LNCAP (cell line): ENCODE data around the gene FOXA3.

ENCODE experiments used
- TF ChIP-seq, protein P1 (sequence below): fragments of 450-650 bp; IDR thresholded peaks from 2 replicates; pipeline ENCODE4 v1.5.1; 2017; ENCODE audit warnings: mild to moderate bottlenecking

The FOXA3 gene

DNA sequence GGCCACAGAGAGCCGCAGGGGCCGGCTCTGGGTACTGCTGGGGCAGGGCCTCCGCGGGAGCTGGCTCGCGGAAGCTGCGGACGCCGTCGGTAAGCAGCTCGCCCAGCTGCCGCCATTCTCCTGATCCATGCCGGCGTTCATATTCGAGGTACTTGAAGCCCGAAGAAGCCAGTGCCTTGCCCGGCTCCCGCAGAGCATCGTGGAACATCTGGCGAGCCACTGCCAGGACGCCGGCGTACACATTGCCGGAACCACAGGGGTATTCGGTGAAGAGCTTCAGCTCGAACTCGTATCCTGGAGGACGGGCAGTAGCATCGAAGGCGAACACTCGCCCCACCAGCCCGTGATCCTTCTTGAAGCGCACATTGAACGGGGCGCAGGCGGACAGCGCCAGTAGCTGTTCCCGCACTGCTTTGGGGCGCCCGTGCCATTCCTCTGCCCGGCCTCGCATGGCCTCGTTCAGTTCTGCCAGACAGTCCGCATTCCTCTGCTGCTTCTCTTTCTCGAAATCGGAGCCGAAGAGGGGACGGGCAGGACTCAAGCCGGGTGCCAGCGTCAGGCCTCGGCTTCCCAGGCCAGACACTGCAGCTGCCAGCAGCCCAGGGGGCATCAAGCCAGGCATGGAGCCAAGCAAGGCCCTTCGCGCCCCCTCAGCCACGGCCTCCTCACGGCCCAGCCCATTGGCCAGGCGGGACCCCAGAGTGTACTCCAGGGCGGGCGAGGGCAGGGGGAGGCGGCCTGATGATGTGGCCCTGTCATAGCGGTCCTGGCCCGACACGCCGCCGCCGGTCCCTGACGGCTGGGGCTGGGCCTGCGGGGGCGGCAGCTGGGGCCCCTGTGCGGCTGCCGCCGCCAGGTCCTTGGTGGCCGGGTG lies 20.8 kb downstream of the FOXA3 start:
- TF ChIP-seq, protein P1, sequence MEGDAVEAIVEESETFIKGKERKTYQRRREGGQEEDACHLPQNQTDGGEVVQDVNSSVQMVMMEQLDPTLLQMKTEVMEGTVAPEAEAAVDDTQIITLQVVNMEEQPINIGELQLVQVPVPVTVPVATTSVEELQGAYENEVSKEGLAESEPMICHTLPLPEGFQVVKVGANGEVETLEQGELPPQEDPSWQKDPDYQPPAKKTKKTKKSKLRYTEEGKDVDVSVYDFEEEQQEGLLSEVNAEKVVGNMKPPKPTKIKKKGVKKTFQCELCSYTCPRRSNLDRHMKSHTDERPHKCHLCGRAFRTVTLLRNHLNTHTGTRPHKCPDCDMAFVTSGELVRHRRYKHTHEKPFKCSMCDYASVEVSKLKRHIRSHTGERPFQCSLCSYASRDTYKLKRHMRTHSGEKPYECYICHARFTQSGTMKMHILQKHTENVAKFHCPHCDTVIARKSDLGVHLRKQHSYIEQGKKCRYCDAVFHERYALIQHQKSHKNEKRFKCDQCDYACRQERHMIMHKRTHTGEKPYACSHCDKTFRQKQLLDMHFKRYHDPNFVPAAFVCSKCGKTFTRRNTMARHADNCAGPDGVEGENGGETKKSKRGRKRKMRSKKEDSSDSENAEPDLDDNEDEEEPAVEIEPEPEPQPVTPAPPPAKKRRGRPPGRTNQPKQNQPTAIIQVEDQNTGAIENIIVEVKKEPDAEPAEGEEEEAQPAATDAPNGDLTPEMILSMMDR: no peak

DNA sequence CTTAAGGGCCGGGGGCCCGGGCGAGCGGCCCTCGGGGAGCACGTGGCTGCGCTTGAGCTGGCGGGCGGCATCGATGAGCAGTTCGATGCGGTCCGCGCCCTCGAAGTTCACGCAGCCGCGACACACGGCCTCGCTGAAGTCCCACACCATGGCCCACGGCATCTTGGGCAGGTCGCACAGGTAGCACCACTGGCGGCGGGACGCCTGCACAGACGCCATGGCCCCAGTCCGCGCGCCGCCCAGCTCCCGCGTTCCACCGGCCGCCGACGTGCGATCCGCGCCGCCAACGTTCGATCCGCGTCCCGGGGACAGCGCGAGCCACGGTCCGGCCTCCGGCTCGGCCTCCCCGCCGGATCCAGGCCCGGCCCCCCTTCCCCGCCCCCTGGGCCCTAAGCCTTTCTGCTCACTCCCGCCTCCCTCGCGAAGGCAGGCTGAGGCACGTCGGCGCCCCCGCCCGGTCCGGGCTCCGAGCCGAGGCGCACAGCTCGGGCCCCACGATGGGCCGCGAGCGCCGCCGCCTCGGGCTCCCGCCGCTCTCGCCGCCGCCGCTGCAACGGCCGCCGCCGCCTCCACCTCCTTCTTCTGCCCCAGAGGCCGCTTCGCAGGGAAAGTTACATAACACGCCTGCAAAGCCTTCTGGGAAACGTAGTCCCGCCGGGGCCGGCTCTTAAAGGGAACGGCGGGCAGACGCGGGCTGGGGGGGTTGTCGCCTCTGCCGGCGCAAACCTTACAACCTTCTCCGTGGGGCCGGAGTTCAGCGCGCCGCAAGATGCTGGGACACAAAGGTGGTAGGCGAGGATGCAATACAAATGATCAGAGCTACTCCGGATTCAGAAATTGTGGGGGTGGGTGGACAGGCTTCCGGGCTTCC lies 21.7 kb downstream of the FOXA3 start, which contains the start of gene IRF2BP1:
Gene IRF2BP1 (minus strand): TSS at position 586 of the 871 bp plus-strand sequence. CDS start 367 bp downstream, at position 219.
- TF ChIP-seq, protein P1: no peak

DNA sequence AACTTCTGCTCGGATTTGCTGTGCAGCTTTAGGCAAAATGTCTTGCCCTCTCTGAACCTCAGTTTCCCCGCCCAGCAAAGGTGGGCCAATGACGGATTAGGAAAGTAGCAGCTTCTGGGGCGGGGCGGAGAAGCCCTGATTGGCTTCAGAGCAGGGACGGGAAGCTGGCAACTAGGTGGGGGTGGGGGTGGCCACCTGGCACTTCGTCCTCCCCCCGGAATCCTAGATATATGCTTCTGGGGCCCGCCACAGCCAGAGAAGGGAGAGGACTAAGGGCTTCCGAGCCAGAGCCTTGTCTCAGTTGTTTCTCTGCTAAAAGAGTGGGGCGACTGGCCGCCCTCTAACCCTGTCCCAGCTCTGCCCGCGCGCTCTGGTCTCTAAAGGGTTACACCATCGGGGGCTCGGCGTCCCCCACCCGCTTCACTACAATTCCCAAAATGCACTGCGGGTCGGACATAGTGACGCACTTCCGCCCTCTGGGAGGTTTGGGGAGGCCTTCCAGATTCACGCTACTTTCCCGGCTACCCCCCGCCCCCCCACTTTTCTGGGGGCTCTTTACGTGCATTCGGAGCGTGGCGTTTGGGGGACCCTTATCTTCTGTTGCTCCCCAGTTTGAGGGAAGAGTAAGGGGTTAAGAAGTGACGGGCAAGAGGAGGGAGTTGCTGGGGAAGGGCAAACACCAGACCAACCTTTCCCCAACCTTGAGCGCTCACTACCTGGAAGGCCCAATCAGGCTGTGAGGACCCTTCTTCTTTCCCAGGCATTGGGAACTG lies 22.5 kb downstream of the FOXA3 start:
- TF ChIP-seq, protein P1: no peak

DNA sequence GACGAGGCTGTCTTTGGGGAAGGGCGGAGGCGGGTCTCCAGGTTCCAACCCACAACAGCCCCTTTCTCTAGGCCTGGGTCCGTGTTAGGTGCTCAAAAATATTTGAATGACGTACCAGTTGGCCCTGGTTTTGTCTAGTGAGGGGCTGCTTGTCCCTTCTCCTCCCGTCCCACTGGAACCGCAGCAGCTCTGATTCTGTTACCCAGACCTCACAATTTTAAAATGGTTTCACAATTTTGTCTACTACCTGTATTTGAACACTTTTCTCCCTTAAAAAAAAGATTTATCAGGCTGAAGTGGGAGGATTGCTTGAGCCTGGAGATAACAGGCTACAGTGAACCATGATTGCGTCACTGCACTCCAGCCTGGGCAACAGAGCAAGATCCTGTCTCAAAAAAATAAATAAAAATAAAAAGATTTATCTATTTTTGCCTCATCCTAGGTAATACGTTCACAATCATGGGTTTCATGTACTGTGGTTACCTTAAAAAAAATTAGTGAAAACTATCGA lies 23.1 kb downstream of the FOXA3 start:
- TF ChIP-seq, protein P1: no peak

DNA sequence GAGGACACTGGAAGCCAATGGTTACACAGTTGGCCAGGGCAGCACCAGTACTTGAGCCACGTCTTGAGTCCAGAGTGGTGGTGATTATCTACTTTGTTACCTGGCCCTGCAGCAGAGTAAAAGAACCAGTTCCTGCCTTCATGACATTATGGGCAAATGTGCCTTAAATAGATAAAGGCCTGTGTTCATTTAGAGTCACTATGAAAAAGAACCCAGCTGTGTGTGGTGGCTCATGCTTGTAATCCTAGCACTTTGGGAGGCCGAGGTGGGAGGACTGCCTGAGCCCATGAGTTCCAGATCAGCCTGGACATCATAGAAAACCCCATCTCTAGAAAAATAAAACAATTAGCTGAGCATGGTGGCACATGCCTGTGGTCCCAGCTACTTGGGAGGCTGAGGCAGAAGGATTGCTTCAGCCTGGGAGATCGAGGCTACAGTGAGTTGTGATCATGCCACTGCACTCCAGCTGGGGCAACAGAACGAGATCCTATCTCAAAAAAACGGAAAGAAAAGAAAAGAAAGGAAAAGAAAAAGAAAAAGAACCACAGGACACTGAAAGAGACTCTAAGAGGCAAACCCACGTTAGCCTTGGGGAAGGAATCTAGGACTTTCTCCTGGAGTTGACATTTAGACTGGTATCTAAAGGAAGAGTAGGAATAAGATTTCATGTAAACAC lies 25.2 kb downstream of the FOXA3 start:
- TF ChIP-seq, protein P1: no peak

DNA sequence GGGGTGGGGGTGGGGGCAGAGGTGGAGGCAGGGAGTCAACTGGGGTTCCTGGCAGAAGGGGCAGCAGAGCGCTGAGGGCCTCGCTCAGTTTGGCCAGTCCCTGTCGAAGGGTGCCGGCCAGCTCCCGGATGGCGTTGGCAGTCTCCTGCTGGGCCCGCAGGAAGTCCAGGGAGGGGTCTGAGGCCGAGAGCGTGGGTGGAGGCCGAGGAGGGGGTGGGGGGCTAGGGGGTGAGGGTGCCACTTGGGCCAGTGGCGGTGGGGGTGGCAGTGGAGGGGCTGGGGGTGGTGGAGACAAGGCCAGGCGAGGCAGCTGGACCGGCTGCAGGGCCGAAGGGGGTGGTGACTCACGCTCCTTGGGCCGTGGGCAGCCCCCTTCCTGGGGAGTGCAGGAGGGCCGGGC lies 26.8 kb downstream of the FOXA3 start:
- TF ChIP-seq, protein P1: no peak
